ENCODE measurements around the gene POLR3G.

GRCh38 chr5:90438100-90438499 is 36.6 kb upstream of the POLR3G start:
- TF ChIP-seq POLR2A (IDR thresholded peaks at IDR 0.05) (no peak), CTCF (IDR thresholded peaks at IDR 0.05) (no peak)

Data from heart left ventricle (tissue), 13 donors.